Mesothelial cell of epicardium (in vitro differentiated cells): Measurements from ENCODE around the gene EPHB3. TPM values are rescaled to one million over a fixed set of nuclear protein-coding genes. Genes with fewer than 3 reads are reported as not detected.
A peak's percentile ranks its signal among the peaks of the same experiment; 100 is the strongest.

Experiments
- DNase-seq, 2 experiments: peaks; one replicate each; pipeline ENCODE4 v3.0.0; 2021; ENCODE audit warnings: low spot score in 2 of 2; ENCODE audit not compliant: unreplicated experiment in 2 of 2
- H3K27ac Mint-ChIP-seq: 2 replicates; pipeline ENCODE4 v1.8.0; 2021; ENCODE audit warnings: mixed read lengths
- H3K27me3 Mint-ChIP-seq: 2 replicates; pipeline ENCODE4 v1.8.0; 2021; ENCODE audit warnings: low read depth, mixed read lengths
- H3K36me3 Mint-ChIP-seq: 2 replicates; pipeline ENCODE4 v1.8.0; 2021; ENCODE audit warnings: mixed read lengths
- H3K4me1 Mint-ChIP-seq: 2 replicates; pipeline ENCODE4 v1.8.0; 2021; ENCODE audit warnings: mixed read lengths
- H3K4me3 Mint-ChIP-seq: 2 replicates; pipeline ENCODE4 v1.8.0; 2021; ENCODE audit warnings: mild to moderate bottlenecking, moderate library complexity, mixed read lengths
- H3K9me3 Mint-ChIP-seq: 2 replicates; pipeline ENCODE4 v1.8.0; 2021; ENCODE audit warnings: mixed read lengths
- total RNA-seq: library from RNA; stranded (reverse); gene quantifications from 3 replicates; pipeline ENCODE4 v1.2.1, GENCODE V29; 2021
- TF ChIP-seq, protein P1 (sequence below): fragments of 200-600 bp; sonication (generic); IDR thresholded peaks from one replicate; pipeline ENCODE4 v1.5.0; 2021; ENCODE audit warnings: antibody characterized with exemption; ENCODE audit not compliant: unreplicated experiment

EPHB3 gene
- total RNA-seq = 98.9 to 115 TPM (median 106 TPM) in 3 replicates

DNA sequence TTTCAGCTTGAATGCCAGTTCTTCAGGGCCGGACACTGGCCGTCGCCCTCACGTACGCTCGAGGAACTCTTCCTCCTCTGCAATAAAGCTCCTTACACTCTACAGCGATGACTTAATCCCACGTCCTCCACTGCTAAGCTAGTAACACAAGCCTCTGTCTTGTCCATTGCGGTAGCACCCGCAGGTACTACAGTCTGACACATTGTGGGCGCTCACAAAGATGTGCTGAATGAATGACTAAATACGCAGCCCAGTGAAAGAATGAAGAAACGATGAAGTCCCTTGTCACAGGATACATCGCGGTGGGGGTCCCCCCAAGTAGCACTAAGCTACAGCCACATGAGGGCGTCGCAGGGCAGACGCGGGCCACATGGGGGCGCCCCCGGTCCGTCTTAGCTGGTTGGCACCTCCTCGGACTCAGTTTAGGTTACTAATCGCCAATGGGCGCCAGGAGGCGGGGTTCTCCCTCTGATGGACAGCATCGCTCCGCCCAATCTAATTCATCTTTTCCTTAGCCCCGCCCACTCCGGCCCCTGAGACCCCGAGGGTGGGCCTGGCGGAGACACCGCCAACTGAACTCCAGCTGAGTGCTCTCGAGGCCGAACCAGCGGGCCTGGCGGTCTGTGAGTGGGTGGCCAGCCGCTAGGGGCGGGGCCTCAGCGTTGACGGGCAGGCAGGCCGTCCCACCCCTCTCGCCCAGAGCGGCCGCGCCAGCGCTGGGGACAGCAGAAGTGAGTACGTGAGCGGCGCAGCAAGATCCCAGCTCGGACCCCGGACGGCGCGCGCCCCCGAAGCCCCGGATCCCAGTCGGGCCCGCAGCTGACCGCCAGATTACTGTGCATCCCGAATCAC lies at the start of gene EPHB3:
Gene EPHB3, plus strand, starts transcription at position 725 of the 852 bp plus-strand sequence. CDS start 451 bp downstream, outside the sequence.
- H3K27me3 Mint-ChIP-seq = peaks cover 27% of the 10 kb centered on the region

DNA sequence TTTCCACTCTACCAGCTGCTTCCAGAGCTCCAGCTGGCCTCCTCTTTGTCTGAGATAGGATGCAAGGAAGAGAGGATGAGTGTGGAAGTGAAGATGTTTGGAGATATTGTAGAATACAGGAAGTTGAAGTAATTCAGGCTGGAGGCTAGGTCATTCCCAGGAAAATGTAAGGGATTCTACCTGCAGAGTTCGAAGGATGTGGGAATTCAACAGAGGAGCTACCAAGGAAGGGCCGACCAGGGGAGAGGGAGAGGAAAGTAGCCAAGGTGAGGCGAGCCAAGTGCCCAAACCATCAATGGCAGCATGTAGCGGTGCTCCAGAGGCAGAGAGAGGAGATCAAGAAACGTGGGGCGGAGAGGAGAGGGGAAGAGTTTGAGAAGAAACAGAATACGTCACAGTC lies 49.0 kb upstream of the EPHB3 start:
- peak overlapping the region; percentile 37 for H3K4me3 Mint-ChIP-seq
- H3K27me3 Mint-ChIP-seq = peaks cover 76% of the 10 kb centered on the region

More for the DNA sequence above, at the start of gene EPHB3:
- peak within 1 kb of the TSS; percentile 94 for H3K4me3 Mint-ChIP-seq
- H3K4me1 Mint-ChIP-seq = peaks cover 38% of the 10 kb centered on the region
- TF ChIP-seq, protein P1, sequence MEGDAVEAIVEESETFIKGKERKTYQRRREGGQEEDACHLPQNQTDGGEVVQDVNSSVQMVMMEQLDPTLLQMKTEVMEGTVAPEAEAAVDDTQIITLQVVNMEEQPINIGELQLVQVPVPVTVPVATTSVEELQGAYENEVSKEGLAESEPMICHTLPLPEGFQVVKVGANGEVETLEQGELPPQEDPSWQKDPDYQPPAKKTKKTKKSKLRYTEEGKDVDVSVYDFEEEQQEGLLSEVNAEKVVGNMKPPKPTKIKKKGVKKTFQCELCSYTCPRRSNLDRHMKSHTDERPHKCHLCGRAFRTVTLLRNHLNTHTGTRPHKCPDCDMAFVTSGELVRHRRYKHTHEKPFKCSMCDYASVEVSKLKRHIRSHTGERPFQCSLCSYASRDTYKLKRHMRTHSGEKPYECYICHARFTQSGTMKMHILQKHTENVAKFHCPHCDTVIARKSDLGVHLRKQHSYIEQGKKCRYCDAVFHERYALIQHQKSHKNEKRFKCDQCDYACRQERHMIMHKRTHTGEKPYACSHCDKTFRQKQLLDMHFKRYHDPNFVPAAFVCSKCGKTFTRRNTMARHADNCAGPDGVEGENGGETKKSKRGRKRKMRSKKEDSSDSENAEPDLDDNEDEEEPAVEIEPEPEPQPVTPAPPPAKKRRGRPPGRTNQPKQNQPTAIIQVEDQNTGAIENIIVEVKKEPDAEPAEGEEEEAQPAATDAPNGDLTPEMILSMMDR = peak; percentile 94
- H3K9me3 Mint-ChIP-seq = no peaks in the 10 kb centered on the region
- H3K27ac Mint-ChIP-seq = peak within 1 kb of the TSS; percentile 88
- peak; percentile 99 to 100 for DNase-seq
- no peaks in the 10 kb centered on the region for H3K36me3 Mint-ChIP-seq

DNA sequence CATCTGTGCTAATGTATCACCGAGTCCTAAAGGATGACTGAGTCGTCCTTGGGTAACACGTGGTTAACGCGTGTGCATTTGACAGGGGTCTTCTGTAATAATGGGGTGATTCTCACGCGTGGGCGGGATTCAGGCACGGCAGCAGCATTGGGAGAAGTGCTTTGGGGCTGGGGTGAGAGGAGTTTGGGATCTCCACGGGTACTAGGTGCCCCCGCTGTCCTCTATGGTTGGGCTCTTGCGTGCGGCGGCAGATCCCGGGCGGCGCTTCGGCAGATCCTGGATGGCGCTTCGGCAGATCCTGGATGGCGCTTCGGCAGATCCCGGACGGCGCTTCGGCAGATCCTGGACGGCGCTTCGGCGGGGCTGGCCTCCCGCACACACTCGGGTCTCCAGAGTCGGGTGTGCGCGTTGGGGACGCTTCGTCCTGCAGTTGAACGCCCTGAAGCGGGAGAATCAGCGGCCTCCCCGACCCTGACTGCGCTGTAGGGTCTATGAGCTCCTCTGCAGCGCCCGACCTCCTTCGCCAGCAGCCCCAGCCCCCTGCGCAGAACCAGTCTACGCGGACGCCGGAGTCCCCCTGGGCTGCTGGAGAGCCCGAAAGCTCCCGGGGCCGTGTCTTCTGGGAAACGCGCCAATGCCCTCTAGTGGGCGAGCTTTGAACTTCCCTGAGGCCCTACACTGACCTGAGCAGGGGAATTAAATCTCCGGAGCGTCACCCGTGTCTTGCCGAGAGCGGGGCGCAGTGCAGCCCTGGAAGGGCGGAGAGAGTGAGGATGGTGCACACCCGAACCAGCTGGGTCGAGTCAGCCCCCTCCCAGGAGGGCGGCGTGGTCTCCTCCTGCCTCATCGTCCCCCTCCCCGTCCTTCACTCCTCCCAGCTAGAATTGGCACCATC lies 48.1 kb upstream of the EPHB3 start:
- Mint-ChIP-seq H3K27me3 (peaks cover 80% of the 10 kb centered on the region), H3K4me3 (peak overlapping the region; percentile 65), H3K36me3 (peaks cover 5% of the 10 kb centered on the region), H3K9me3 (peaks cover 8% of the 10 kb centered on the region), H3K4me1 (peaks cover 6% of the 10 kb centered on the region), H3K27ac (no peak overlapping the region)
- TF ChIP-seq, protein P1 = peak; percentile 93
- DNase-seq = peak; percentile 74 to 95

More for the DNA sequence above, 49.0 kb upstream of the EPHB3 start:
- TF ChIP-seq, protein P1 = no peak
- Mint-ChIP-seq H3K27ac (no peak overlapping the region), H3K4me1 (peaks cover 6% of the 10 kb centered on the region), H3K9me3 (peaks cover 8% of the 10 kb centered on the region), H3K36me3 (peaks cover 5% of the 10 kb centered on the region)
- no peak for DNase-seq

DNA sequence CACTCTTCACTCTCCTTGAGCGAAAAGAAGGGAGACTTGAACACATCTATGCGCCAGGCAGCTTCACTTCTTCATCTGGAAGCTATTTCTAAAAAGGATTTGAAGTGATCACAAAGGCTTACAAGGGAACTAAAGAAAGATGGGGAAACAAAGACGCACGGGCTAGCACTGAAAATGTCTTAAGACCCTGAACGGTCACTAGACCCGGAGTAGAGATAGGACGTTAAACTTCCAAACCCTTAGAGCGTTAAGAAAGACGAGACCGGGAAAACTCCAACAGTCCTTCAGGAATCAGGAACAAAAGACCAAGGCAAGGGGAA lies 47.5 kb upstream of the EPHB3 start:
- no peak overlapping the region for H3K27ac Mint-ChIP-seq
- peaks cover 84% of the 10 kb centered on the region for H3K27me3 Mint-ChIP-seq
- H3K9me3 Mint-ChIP-seq = peaks cover 8% of the 10 kb centered on the region
- peak overlapping the region; percentile 65 for H3K4me3 Mint-ChIP-seq
- peaks cover 5% of the 10 kb centered on the region for H3K36me3 Mint-ChIP-seq
- peaks cover 6% of the 10 kb centered on the region for H3K4me1 Mint-ChIP-seq
- TF ChIP-seq, protein P1 = no peak
- DNase-seq = no peak

DNA sequence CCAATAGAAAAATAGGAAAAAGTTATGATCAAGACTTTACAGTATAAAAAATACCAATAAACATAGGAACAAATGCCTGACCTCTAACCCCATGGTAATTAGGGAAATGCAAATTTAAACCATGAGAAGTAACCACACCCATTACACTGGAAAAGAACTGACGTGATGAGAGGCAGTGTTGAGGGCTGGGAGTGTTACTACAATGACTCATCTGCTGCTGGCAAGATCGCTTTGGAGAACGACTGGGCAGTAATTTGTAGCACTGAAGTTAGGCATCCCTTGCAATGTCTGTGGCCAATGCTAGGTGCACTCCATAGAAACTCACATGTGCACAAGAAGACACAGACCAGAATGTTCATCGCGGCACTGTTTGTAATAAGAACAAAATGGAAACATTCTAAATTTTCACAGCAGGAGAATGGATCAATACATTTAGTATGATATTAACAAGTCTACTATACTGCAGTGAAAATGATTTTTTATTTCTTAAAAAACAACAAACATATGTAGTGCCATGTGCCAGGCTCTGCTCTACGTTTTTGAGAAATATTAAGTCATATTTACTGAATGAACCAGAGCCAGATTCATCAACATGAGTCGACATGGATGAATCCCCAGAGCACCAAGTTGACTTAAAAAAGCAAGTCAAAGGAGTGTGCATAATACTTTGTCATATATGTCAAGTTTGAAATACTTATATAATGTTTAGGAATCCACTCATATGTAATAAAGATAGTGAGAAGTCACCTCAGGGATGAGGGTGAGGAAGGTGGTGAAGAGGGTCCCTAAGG lies 37.6 kb upstream of the EPHB3 start:
- no peaks in the 10 kb centered on the region for H3K36me3 Mint-ChIP-seq
- no peak overlapping the region for H3K27ac Mint-ChIP-seq
- peaks cover 12% of the 10 kb centered on the region for H3K4me1 Mint-ChIP-seq
- no peak overlapping the region for H3K4me3 Mint-ChIP-seq
- no peak for DNase-seq
- peaks cover 52% of the 10 kb centered on the region for H3K27me3 Mint-ChIP-seq
- no peaks in the 10 kb centered on the region for H3K9me3 Mint-ChIP-seq
- TF ChIP-seq, protein P1 = no peak
